Measurements from ENCODE around the gene FURIN.
"Not testable (repeated sequence)": the region's sequence is repeated elsewhere in the genome, so short reads cannot be mapped to it uniquely, and the experiment has no call there.

DNA sequence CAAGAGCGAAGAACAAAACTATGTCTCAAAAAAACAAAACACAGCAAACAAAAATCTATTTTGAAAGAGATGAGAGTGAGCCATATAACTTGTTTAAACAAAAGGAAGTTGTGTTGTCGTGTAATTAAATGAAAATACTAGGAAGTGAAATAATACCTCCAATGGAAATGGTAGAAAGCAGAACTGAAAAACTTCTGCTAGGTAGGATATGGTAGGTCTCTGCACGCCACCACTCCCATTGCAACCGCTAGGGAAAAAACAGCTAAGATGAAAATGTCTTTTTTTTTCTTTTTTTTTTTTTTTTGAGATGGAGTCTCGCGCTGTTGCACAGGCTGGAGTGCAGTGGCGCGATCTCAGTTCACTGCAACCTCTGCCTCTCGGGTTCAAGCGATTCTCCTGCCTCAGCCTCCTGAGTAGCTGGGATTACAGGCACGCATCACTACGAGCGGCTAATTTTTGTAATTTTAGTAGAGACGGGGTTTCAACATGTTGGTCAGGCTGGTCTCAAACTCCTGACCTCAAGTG lies 28.8 kb downstream of the FURIN start:
- not testable (repeated sequence) for TF ChIP-seq CTCF (IDR thresholded peaks at IDR 0.05; ENCODE audit: low read depth, low read length, poor library complexity, severe bottlenecking); EZH2phosphoT487 (IDR thresholded peaks at IDR 0.05; ENCODE audit: borderline replicate concordance, low read length)

Data from DOHH2 (cell line).